ENCODE measurements around the gene KCNRG.

GRCh38 chr13:49975826-49976225 is 39.4 kb upstream of the KCNRG start:
- TF ChIP-seq CTCF (IDR thresholded peaks at IDR 0.05) (no peak), EZH2 (IDR thresholded peaks at IDR 0.05; ENCODE audit: borderline replicate concordance, insufficient read depth, low read depth, low read length, poor library complexity, severe bottlenecking) (no peak)

Measured in B cell (primary cell).